Loucy (cell line): Measurements from ENCODE around the gene RRP8.
A peak's percentile ranks its signal among the peaks of the same experiment; 100 is the strongest.

Experiments
- H2AFZ ChIP-seq: fragments of 200-600 bp; sonication (generic); 2 replicates; pipeline ENCODE4 v1.6.0; 2016; ENCODE audit warnings: antibody characterized with exemption, mild to moderate bottlenecking, low read length, moderate library complexity
- H3F3A ChIP-seq: fragments of 200-600 bp; 2 replicates; pipeline ENCODE4 v1.6.0; 2016; ENCODE audit warnings: antibody characterized with exemption, low read depth, mild to moderate bottlenecking
- H3K27me3 ChIP-seq: fragments of 200-600 bp; sonication (generic); 2 replicates; pipeline ENCODE4 v1.6.1; 2014; ENCODE audit warnings: low read length, mild to moderate bottlenecking; ENCODE audit not compliant: insufficient read depth, poor library complexity, severe bottlenecking
- H3K36me3 ChIP-seq: fragments of 200-600 bp; sonication (generic); 2 replicates; pipeline ENCODE4 v1.6.1; 2016; ENCODE audit warnings: low read length; ENCODE audit not compliant: insufficient read depth
- H3K4me1 ChIP-seq: fragments of 200-600 bp; sonication (generic); 2 replicates; pipeline ENCODE4 v1.5.1; 2014; ENCODE audit warnings: low read length, mild to moderate bottlenecking; ENCODE audit not compliant: insufficient read depth, poor library complexity, severe bottlenecking
- H3K4me2 ChIP-seq: fragments of 200-600 bp; sonication (generic); 2 replicates; pipeline ENCODE4 v1.6.0; 2014; ENCODE audit warnings: antibody characterized with exemption, low read length, low read depth, mild to moderate bottlenecking; ENCODE audit not compliant: poor library complexity, severe bottlenecking
- H3K4me3 ChIP-seq: fragments of 200-600 bp; sonication (generic); 2 replicates; pipeline ENCODE4 v1.5.1; 2014; ENCODE audit warnings: low read length, mild to moderate bottlenecking, mixed read lengths; ENCODE audit not compliant: poor library complexity, severe bottlenecking
- H3K79me2 ChIP-seq: fragments of 200-600 bp; sonication (generic); 2 replicates; pipeline ENCODE4 v1.6.1; 2014; ENCODE audit warnings: low read length; ENCODE audit not compliant: insufficient read depth
- H3K9ac ChIP-seq: fragments of 200-600 bp; sonication (generic); 2 replicates; pipeline ENCODE4 v1.6.0; 2014; ENCODE audit warnings: mild to moderate bottlenecking, low read depth, low read length, moderate library complexity; ENCODE audit not compliant: poor library complexity, severe bottlenecking
- H3K9me2 ChIP-seq: fragments of 200-600 bp; sonication (generic); replicated peaks from 2 replicates; pipeline ENCODE4 v1.6.1; 2016; ENCODE audit warnings: low read depth, low read length, mixed read lengths
- H3K9me3 ChIP-seq: fragments of 200-600 bp; sonication (generic); 2 replicates; pipeline ENCODE4 v1.6.1; 2014; ENCODE audit warnings: mild to moderate bottlenecking, antibody characterized with exemption, low read length, low read depth; ENCODE audit not compliant: insufficient read depth
- H4K20me1 ChIP-seq: fragments of 200-600 bp; sonication (generic); 2 replicates; pipeline ENCODE4 v1.6.0; 2014; ENCODE audit warnings: antibody characterized with exemption, low read length, mild to moderate bottlenecking; ENCODE audit not compliant: insufficient read depth, poor library complexity, severe bottlenecking
- EZH2phosphoT487 ChIP-seq: fragments of 200-600 bp; IDR thresholded peaks from 2 replicates; pipeline ENCODE4 v1.6.1; 2018; ENCODE audit warnings: antibody characterized with exemption, mild to moderate bottlenecking, moderate library complexity, borderline replicate concordance
- TF ChIP-seq, protein P1 (sequence below): fragments of 200-600 bp; sonication (generic); conservative IDR thresholded peaks from 2 replicates; pipeline ENCODE4 v1.5.1; 2014; ENCODE audit warnings: mild to moderate bottlenecking, antibody characterized with exemption, low read length

RRP8 gene

GRCh38 chr11:6568191-6568918, 35.1 kb downstream of the RRP8 start:
- Histone ChIP-seq H3K4me1 (no peaks in the 10 kb centered on the region), H2AFZ (no peak overlapping the region), H3K9ac (no peak overlapping the region), H4K20me1 (no peaks in the 10 kb centered on the region), H3K4me3 (no peak overlapping the region), H3K36me3 (no peaks in the 10 kb centered on the region), H3K4me2 (no peak overlapping the region), H3K79me2 (no peaks in the 10 kb centered on the region), H3K9me2 (no peaks in the 10 kb centered on the region), H3K9me3 (no peaks in the 10 kb centered on the region), H3F3A (no peaks in the 10 kb centered on the region), H3K27me3 (no peaks in the 10 kb centered on the region)
- TF ChIP-seq, protein P1, sequence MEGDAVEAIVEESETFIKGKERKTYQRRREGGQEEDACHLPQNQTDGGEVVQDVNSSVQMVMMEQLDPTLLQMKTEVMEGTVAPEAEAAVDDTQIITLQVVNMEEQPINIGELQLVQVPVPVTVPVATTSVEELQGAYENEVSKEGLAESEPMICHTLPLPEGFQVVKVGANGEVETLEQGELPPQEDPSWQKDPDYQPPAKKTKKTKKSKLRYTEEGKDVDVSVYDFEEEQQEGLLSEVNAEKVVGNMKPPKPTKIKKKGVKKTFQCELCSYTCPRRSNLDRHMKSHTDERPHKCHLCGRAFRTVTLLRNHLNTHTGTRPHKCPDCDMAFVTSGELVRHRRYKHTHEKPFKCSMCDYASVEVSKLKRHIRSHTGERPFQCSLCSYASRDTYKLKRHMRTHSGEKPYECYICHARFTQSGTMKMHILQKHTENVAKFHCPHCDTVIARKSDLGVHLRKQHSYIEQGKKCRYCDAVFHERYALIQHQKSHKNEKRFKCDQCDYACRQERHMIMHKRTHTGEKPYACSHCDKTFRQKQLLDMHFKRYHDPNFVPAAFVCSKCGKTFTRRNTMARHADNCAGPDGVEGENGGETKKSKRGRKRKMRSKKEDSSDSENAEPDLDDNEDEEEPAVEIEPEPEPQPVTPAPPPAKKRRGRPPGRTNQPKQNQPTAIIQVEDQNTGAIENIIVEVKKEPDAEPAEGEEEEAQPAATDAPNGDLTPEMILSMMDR: peak; percentile 41
- TF ChIP-seq EZH2phosphoT487: no peak

- Histone ChIP-seq H3K79me2 (no peaks in the 10 kb centered on the region), H3K4me2 (no peak overlapping the region), H3K4me1 (no peaks in the 10 kb centered on the region), H2AFZ (no peak overlapping the region), H3F3A (no peaks in the 10 kb centered on the region), H3K4me3 (no peak overlapping the region), H4K20me1 (no peaks in the 10 kb centered on the region), H3K9me2 (no peaks in the 10 kb centered on the region), H3K9ac (no peak overlapping the region), H3K9me3 (no peaks in the 10 kb centered on the region), H3K27me3 (no peaks in the 10 kb centered on the region), H3K36me3 (no peaks in the 10 kb centered on the region)
- no peak for TF ChIP-seq EZH2phosphoT487
- TF ChIP-seq, protein P1: no peak
These were observed 36.1 kb downstream of the RRP8 start for GRCh38 chr11:6567371-6567745.

GRCh38 chr11:6566704-6567370, 36.6 kb downstream of the RRP8 start:
- Histone ChIP-seq H3K4me3 (no peak overlapping the region), H3K4me2 (no peak overlapping the region), H3F3A (no peaks in the 10 kb centered on the region), H3K9ac (no peak overlapping the region), H3K4me1 (no peaks in the 10 kb centered on the region), H3K9me3 (no peaks in the 10 kb centered on the region), H4K20me1 (no peaks in the 10 kb centered on the region), H3K79me2 (no peaks in the 10 kb centered on the region), H3K36me3 (no peaks in the 10 kb centered on the region), H3K9me2 (no peaks in the 10 kb centered on the region), H3K27me3 (no peaks in the 10 kb centered on the region), H2AFZ (no peak overlapping the region)
- no peak for TF ChIP-seq EZH2phosphoT487
- TF ChIP-seq, protein P1: no peak
